Limb (tissue), 2 donors: ENCODE results near the gene RAD23A.
"Not testable (repeated sequence)": the region's sequence is repeated elsewhere in the genome, so short reads cannot be mapped to it uniquely, and the experiment has no call there.

Source experiments
- DNase-seq, 2 donors: peaks; one replicate each; pipeline ENCODE4 v3.0.0-alpha.2; 2016; ENCODE audit errors: extremely low spot score in 2 of 2

RAD23A gene

GRCh38 chr19:12955575-12955974 is 9.9 kb downstream of the RAD23A start:
- DNase-seq: not testable (repeated sequence)

- DNase-seq: no peak
Observed at GRCh38 chr19:12955996-12956395, 10.3 kb downstream of the RAD23A start.

- peak; percentile 75 to 90 for DNase-seq
Observed at GRCh38 chr19:12956446-12957388, 11.1 kb downstream of the RAD23A start, which contains the start of gene GADD45GIP1. Gene GADD45GIP1 (minus strand): TSS chr19:12957223. CDS start chr19:12957212, 11 bp downstream.

- DNase-seq: not testable (repeated sequence)
Observed at GRCh38 chr19:12957389-12957952, 11.8 kb downstream of the RAD23A start.

- DNase-seq: no peak
Observed at GRCh38 chr19:12959481-12959880, 13.8 kb downstream of the RAD23A start.

GRCh38 chr19:12965017-12965811 is 19.6 kb downstream of the RAD23A start:
- peak in 1 of 2 donors; percentile 92 for DNase-seq

GRCh38 chr19:12965812-12966135 is 20.1 kb downstream of the RAD23A start:
- no peak for DNase-seq

- no peak for DNase-seq
Observed at GRCh38 chr19:12967907-12968306, 22.2 kb downstream of the RAD23A start.

- DNase-seq: peak in 1 of 2 donors; percentile 33
Observed at GRCh38 chr19:12969292-12969988, 23.8 kb downstream of the RAD23A start, which contains the start of gene DAND5. Gene DAND5 (plus strand): TSS chr19:12969576. CDS start chr19:12969661, 85 bp downstream.

GRCh38 chr19:12970070-12970820 is 24.6 kb downstream of the RAD23A start:
- no peak for DNase-seq

GRCh38 chr19:12973236-12973635 is 27.6 kb downstream of the RAD23A start:
- no peak for DNase-seq

GRCh38 chr19:12974301-12975220 is 28.9 kb downstream of the RAD23A start:
- DNase-seq: peak in 1 of 2 donors; percentile 34

- peak in 1 of 2 donors; percentile 54 for DNase-seq
Observed at GRCh38 chr19:12975221-12975741, 29.6 kb downstream of the RAD23A start.

- peak in 1 of 2 donors; percentile 20 for DNase-seq
Observed at GRCh38 chr19:12976109-12976508, 30.4 kb downstream of the RAD23A start.

GRCh38 chr19:12979974-12980373 is 34.3 kb downstream of the RAD23A start:
- DNase-seq: no peak

GRCh38 chr19:12982648-12983047 is 37.0 kb downstream of the RAD23A start:
- DNase-seq: no peak

- no peak for DNase-seq
Observed at GRCh38 chr19:12983091-12983490, 37.4 kb downstream of the RAD23A start.

- peak; percentile 77 to 94 for DNase-seq
Observed at GRCh38 chr19:12983542-12984142, 38.0 kb downstream of the RAD23A start.
